ENCODE results near the gene CRACDL. TPM values are rescaled to one million over a fixed set of nuclear protein-coding genes. Genes with fewer than 3 reads are reported as not detected.

CRACDL gene
- total RNA-seq, 1 donor: not detected

DNA sequence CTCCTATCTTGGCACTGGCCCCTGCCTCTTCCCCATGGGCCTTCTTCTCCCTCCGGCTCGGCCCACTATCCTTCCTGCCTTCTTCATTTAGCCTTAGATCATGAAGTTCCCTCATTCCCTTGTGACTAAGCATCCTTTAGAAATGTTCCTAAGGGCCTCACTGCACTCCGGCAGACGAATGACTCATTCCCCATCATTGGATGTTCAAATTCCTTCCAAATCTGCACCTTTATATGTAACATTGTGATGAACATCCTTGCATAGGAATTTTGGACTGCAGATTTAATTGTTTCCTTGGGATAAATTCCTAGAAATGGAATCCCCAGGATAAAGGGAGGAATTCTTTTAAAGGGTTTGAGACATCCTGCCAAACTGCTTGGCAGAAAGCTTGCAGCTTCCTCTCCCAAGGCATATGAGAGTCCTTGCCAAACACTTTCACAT is 19.0 kb downstream of the CRACDL start:
- no peaks in the 10 kb centered on the region for H3K36me3 ChIP-seq (ENCODE audit: insufficient read depth, low read length)
- H3K27me3 ChIP-seq (ENCODE audit: insufficient read depth, low read length): peaks cover 12% of the 10 kb centered on the region
- H3K9me3 ChIP-seq (ENCODE audit: low read depth, low read length): no peaks in the 10 kb centered on the region
- H3K27ac ChIP-seq (ENCODE audit: low read depth, low read length): peak overlapping the region; percentile 36
- no peak overlapping the region for H3K4me3 ChIP-seq (ENCODE audit: insufficient read depth, low read length)
- H3K4me1 ChIP-seq (ENCODE audit: insufficient read depth, low read length): peaks cover 39% of the 10 kb centered on the region
- H2AFZ ChIP-seq (ENCODE audit: low read length): no peak overlapping the region
- H4K20me1 ChIP-seq (ENCODE audit: insufficient read depth, low read length): peaks cover 2% of the 10 kb centered on the region
- no peak overlapping the region for H3K4me2 ChIP-seq (ENCODE audit: insufficient read depth, low read length)
- DNase-seq (ENCODE audit: insufficient read length, low spot score, missing footprints): peak; percentile 95
- no peaks in the 10 kb centered on the region for H3K79me2 ChIP-seq (ENCODE audit: insufficient read depth, low read length)
- TF ChIP-seq, protein P1, sequence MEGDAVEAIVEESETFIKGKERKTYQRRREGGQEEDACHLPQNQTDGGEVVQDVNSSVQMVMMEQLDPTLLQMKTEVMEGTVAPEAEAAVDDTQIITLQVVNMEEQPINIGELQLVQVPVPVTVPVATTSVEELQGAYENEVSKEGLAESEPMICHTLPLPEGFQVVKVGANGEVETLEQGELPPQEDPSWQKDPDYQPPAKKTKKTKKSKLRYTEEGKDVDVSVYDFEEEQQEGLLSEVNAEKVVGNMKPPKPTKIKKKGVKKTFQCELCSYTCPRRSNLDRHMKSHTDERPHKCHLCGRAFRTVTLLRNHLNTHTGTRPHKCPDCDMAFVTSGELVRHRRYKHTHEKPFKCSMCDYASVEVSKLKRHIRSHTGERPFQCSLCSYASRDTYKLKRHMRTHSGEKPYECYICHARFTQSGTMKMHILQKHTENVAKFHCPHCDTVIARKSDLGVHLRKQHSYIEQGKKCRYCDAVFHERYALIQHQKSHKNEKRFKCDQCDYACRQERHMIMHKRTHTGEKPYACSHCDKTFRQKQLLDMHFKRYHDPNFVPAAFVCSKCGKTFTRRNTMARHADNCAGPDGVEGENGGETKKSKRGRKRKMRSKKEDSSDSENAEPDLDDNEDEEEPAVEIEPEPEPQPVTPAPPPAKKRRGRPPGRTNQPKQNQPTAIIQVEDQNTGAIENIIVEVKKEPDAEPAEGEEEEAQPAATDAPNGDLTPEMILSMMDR (IDR thresholded peaks at IDR 0.05; ENCODE audit: extremely low read depth, low read depth, low read length): no peak

DNA sequence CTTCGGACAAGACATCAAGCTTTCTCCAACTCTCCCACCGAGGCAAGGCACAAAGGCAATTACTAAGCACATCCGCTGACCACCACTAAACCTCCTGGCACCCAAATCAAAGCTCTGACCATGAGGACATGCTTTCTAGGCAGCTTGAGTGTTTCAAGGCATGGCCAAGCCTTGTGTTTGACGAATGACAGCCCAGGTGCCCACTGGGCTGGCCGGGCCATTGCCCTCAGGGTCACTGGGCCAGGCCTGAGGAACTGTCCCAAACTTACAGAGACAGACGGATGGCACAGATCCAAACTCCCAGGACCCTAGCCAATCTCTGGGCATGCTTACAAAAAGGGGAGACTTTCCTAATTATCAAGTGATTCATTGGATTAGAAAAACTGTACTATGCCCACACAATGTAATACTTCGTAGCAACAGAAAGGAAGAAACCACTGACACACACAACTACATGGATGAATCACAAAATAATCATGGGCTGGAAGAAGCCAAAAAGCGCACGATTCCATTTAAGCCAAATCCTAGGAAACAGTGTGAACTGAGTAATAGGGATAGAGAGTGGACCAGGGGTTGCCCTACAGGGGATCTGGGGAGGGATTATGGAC is 20.2 kb downstream of the CRACDL start:
- H3K27ac ChIP-seq (ENCODE audit: low read depth, low read length): peak overlapping the region; percentile 36
- H3K4me2 ChIP-seq (ENCODE audit: insufficient read depth, low read length): peak overlapping the region; percentile 13

DNA sequence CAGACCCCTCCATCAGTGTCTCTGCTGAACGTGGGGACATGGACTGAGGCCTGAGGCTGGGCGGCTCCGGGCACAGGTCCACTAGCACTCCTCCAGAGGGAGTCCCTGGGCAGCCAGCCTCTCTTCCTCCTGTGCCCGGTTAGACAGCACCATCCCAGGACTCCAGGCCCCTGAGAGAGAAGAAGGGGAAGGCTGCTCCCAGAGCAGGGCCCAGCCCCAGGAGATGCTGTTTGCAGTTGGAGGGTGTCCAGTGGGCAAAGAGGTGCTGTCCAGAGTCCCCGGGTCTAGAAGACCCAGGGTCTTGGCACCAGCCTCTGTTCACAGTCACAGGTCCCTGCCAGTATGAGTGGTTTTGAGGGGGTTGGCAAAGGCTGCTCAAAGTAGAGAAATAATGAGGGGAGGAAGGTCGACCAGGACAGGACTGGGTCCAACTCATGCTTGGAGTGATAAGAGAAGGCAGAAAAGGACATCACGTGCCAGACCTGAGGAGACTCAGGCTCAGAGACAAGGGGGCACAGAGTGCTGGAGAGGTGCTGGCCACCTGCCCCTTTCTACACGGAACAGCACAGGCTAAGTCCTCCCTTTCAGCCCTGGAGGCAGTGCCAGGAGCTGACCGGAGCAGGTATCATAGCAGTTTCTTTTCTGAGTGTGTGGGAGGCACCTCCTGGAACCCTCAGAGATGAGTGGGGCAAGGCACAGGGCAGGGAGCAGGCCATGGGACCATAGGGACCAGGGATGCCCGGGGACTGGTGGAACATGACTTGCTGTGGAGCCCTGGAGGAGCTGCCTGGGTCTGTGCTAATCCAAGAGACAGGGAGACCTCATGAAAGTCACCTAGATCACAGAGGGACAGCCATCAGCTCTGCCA is 21.1 kb downstream of the CRACDL start:
- TF ChIP-seq, protein P1 (IDR thresholded peaks at IDR 0.05; ENCODE audit: extremely low read depth, low read depth, low read length): no peak
- H3K27me3 ChIP-seq (ENCODE audit: insufficient read depth, low read length): peaks cover 4% of the 10 kb centered on the region
- no peaks in the 10 kb centered on the region for H3K9me3 ChIP-seq (ENCODE audit: low read depth, low read length)
- no peaks in the 10 kb centered on the region for H3K79me2 ChIP-seq (ENCODE audit: insufficient read depth, low read length)
- no peak overlapping the region for H3K4me3 ChIP-seq (ENCODE audit: insufficient read depth, low read length)
- no peak overlapping the region for H2AFZ ChIP-seq (ENCODE audit: low read length)
- peaks cover 2% of the 10 kb centered on the region for H4K20me1 ChIP-seq (ENCODE audit: insufficient read depth, low read length)
- no peak overlapping the region for H3K27ac ChIP-seq (ENCODE audit: low read depth, low read length)
- no peak for DNase-seq (ENCODE audit: insufficient read length, low spot score, missing footprints)
- no peaks in the 10 kb centered on the region for H3K36me3 ChIP-seq (ENCODE audit: insufficient read depth, low read length)
- no peak overlapping the region for H3K4me2 ChIP-seq (ENCODE audit: insufficient read depth, low read length)
- H3K4me1 ChIP-seq (ENCODE audit: insufficient read depth, low read length): peaks cover 47% of the 10 kb centered on the region

More for the DNA sequence above, 20.2 kb downstream of the CRACDL start:
- Histone ChIP-seq H4K20me1 (ENCODE audit: insufficient read depth, low read length) (peaks cover 2% of the 10 kb centered on the region), H3K9me3 (ENCODE audit: low read depth, low read length) (no peaks in the 10 kb centered on the region), H3K4me1 (ENCODE audit: insufficient read depth, low read length) (peaks cover 46% of the 10 kb centered on the region), H3K4me3 (ENCODE audit: insufficient read depth, low read length) (no peak overlapping the region), H3K79me2 (ENCODE audit: insufficient read depth, low read length) (no peaks in the 10 kb centered on the region), H3K36me3 (ENCODE audit: insufficient read depth, low read length) (no peaks in the 10 kb centered on the region), H3K27me3 (ENCODE audit: insufficient read depth, low read length) (peaks cover 9% of the 10 kb centered on the region), H2AFZ (ENCODE audit: low read length) (no peak overlapping the region)
- TF ChIP-seq, protein P1 (IDR thresholded peaks at IDR 0.05; ENCODE audit: extremely low read depth, low read depth, low read length): no peak
- DNase-seq (ENCODE audit: insufficient read length, low spot score, missing footprints): peak; percentile 91

Measured in osteoblast (primary cell).